OCI-LY7 (cell line): ENCODE measurements around the gene PILRA. TPM values are rescaled to one million over a fixed set of nuclear protein-coding genes. Genes with fewer than 3 reads are reported as not detected.
"Not testable (repeated sequence)": the region's sequence is repeated elsewhere in the genome, so short reads cannot be mapped to it uniquely, and the experiment has no call there.

Experiments used
- BruUV-seq: library from RNA; stranded (reverse); fragments of 400-500 nt; replicated peaks from 2 replicates; lab custom pipeline; 2021; lab: Mats Ljungman, UMichigan
- CTCF ChIA-PET: fragments of 300-600 bp; sonication (Branson Sonifier 250); formaldehyde crosslinking; loops from one replicate; lab custom pipeline; 2022; ENCODE audit warnings: antibody characterized with exemption; ENCODE audit not compliant: unreplicated experiment; lab: Charles Lee
- POLR2A ChIA-PET: fragments of 300-600 bp; sonication (Branson Sonifier 250); formaldehyde crosslinking; loops from one replicate; lab custom pipeline; 2022; ENCODE audit warnings: antibody characterized with exemption; lab: Charles Lee
- DNase-seq: peaks from one replicate; pipeline ENCODE4 v3.0.0-alpha.2; 2015; ENCODE audit warnings: low spot score
- H2AFZ ChIP-seq: fragments of 200-600 bp; sonication (generic), shearing (Covaris generic); 2 replicates; pipeline ENCODE4 v1.6.1; 2014; ENCODE audit warnings: mild to moderate bottlenecking, antibody characterized with exemption, low read length, moderate library complexity
- H3K27ac ChIP-seq: fragments of 200-600 bp; sonication (generic); 2 replicates; pipeline ENCODE4 v1.5.1; 2014; ENCODE audit warnings: mixed run types, low read depth, mild to moderate bottlenecking, moderate library complexity, low read length, inconsistent platforms; ENCODE audit not compliant: poor library complexity, severe bottlenecking
- H3K36me3 ChIP-seq: fragments of 200-600 bp; sonication (generic); 2 replicates; pipeline ENCODE4 v1.6.1; 2014; ENCODE audit warnings: mild to moderate bottlenecking, antibody characterized with exemption, low read length, moderate library complexity, mixed read lengths; ENCODE audit not compliant: insufficient read depth
- H3K4me1 ChIP-seq: fragments of 200-600 bp; sonication (generic); 2 replicates; pipeline ENCODE4 v1.5.1; 2014; ENCODE audit warnings: mild to moderate bottlenecking, low read length; ENCODE audit not compliant: insufficient read depth, poor library complexity, severe bottlenecking
- H3K4me2 ChIP-seq: fragments of 200-600 bp; sonication (generic); 2 replicates; pipeline ENCODE4 v1.6.1; 2014; ENCODE audit warnings: mild to moderate bottlenecking, low read length
- H3K4me3 ChIP-seq: fragments of 200-600 bp; sonication (generic); 2 replicates; pipeline ENCODE4 v1.5.1; 2014; ENCODE audit warnings: mild to moderate bottlenecking, low read depth, low read length; ENCODE audit not compliant: poor library complexity, severe bottlenecking
- H3K79me2 ChIP-seq: fragments of 200-600 bp; sonication (generic); 2 replicates; pipeline ENCODE4 v1.6.1; 2016; ENCODE audit warnings: low read depth, mild to moderate bottlenecking, low read length, moderate library complexity, mixed read lengths; ENCODE audit not compliant: insufficient read depth
- H3K9me2 ChIP-seq: fragments of 200-600 bp; sonication (generic); 2 replicates; pipeline ENCODE4 v1.6.1; 2016; ENCODE audit warnings: mild to moderate bottlenecking, low read length, mixed read lengths; ENCODE audit not compliant: insufficient read depth
- H3K9me3 ChIP-seq: fragments of 200-600 bp; sonication (generic); 2 replicates; pipeline ENCODE4 v1.6.1; 2014; ENCODE audit warnings: mild to moderate bottlenecking, mixed run types, low read length, mixed read lengths
- H4K20me1 ChIP-seq: fragments of 200-600 bp; sonication (generic); 2 replicates; pipeline ENCODE4 v1.6.1; 2014; ENCODE audit warnings: mild to moderate bottlenecking, antibody characterized with exemption, low read length, moderate library complexity, mixed read lengths; ENCODE audit not compliant: insufficient read depth
- CTCF ChIP-seq: fragments of 200-600 bp; sonication (generic); conservative IDR thresholded peaks from 2 replicates; pipeline ENCODE4 v1.5.1; 2014; ENCODE audit warnings: mild to moderate bottlenecking, antibody characterized with exemption, low read length, moderate library complexity, mixed read lengths
- EZH2phosphoT487 ChIP-seq: fragments of 200-600 bp; sonication (generic); IDR thresholded peaks from 2 replicates; pipeline ENCODE4 v1.6.1; 2018; ENCODE audit warnings: low read depth, borderline replicate concordance, mild to moderate bottlenecking, mixed run types, antibody characterized with exemption, low read length, moderate library complexity, mixed read lengths
- intact Hi-C: fragments of 100-400 bp; cut with micrococcal nuclease; formaldehyde crosslinking; loops from one replicate; pipeline ENCODE4 v1.10.0; 2022; ENCODE audit not compliant: unreplicated experiment
- total RNA-seq, 2 experiments: library from RNA; depleted of rRNA in 1 of 2; stranded (reverse); fragments of >200 nt in 1 of 2; shearing (Covaris generic) in 1 of 2; gene quantifications; 2 replicates each; pipeline ENCODE4 v1.2.3, GENCODE V29; 2014 to 2022

PILRA gene
- total RNA-seq, 2 experiments from 2014 or later: 8.0 to 16.0 TPM

- no peak for TF ChIP-seq CTCF
- TF ChIP-seq EZH2phosphoT487: no peak
- Histone ChIP-seq H3K9me2 (no peaks in the 10 kb centered on the region), H3K4me3 (no peak overlapping the region), H3K36me3 (0 out of 2 replicates have a peak, but pooled peaks cover 1% of the 10 kb centered on the region), H3K79me2 (no peaks in the 10 kb centered on the region), H3K4me1 (peaks cover 17% of the 10 kb centered on the region), H2AFZ (peak overlapping the region; percentile 46; the same call in 1 of the 2 replicates), H4K20me1 (no peaks in the 10 kb centered on the region), H3K4me2 (peak overlapping the region; percentile 49), H3K9me3 (no peaks in the 10 kb centered on the region), H3K27ac (peak overlapping the region; percentile 24)
- intact Hi-C loops: no loop called here
- no TSS peak for BruUV-seq
- ChIA-PET CTCF (interaction anchor here (1.0 kb wide), 2 partner anchors 37 to 70 kb away, joined by 3 to 4 read pairs; no protein-coding TSS in a partner anchor), POLR2A (interaction anchor here (0.6 to 2.3 kb wide), 8 partner anchors 8 to 343 kb away, joined by 3 to 8 read pairs (median 4); partner anchors contain the start of genes AP4M1, PPP1R35 and ZCWPW1)
- peak; percentile 58 for DNase-seq
These were observed 71.3 kb downstream of the PILRA start for GRCh38 chr7:100444311-100445278.

GRCh38 chr7:100446040-100446439 lies 72.8 kb downstream of the PILRA start:
- no peak overlapping the region for H2AFZ ChIP-seq
- ChIA-PET CTCF (no interaction called here), POLR2A (interaction anchor here (0.7 to 1.7 kb wide), 3 partner anchors 10 to 285 kb away, joined by 3 to 6 read pairs (median 3); partner anchors contain the start of gene PPP1R35)
- intact Hi-C loops: no loop called here
- H3K4me3 ChIP-seq: no peak overlapping the region
- H3K9me2 ChIP-seq: no peaks in the 10 kb centered on the region
- no peaks in the 10 kb centered on the region for H3K36me3 ChIP-seq
- BruUV-seq: no TSS peak
- no peaks in the 10 kb centered on the region for H4K20me1 ChIP-seq
- no peaks in the 10 kb centered on the region for H3K79me2 ChIP-seq
- no peak overlapping the region for H3K27ac ChIP-seq
- DNase-seq: no peak
- H3K4me1 ChIP-seq: peaks cover 29% of the 10 kb centered on the region
- TF ChIP-seq EZH2phosphoT487 (no peak), CTCF (no peak)
- H3K9me3 ChIP-seq: no peaks in the 10 kb centered on the region
- no peak overlapping the region for H3K4me2 ChIP-seq

GRCh38 chr7:100447363-100447762 lies 74.1 kb downstream of the PILRA start:
- H2AFZ ChIP-seq, H3K4me2 ChIP-seq, H3K79me2 ChIP-seq, H3K27ac ChIP-seq, H4K20me1 ChIP-seq, intact Hi-C loops, H3K4me3 ChIP-seq, DNase-seq, H3K9me3 ChIP-seq, H3K36me3 ChIP-seq, H3K9me2 ChIP-seq, BruUV-seq: not testable (repeated sequence)
- CTCF ChIA-PET: interaction anchor here (1.3 kb wide), 1 partner anchor 13 kb away, joined by 5 read pairs; no protein-coding TSS in a partner anchor
- POLR2A ChIA-PET: interaction anchor here (0.7 to 1.5 kb wide), 2 partner anchors 11 to 37 kb away, joined by 5 to 7 read pairs; no protein-coding TSS in a partner anchor
- peaks cover 29% of the 10 kb centered on the region for H3K4me1 ChIP-seq
